ENCODE measurements around the gene DMRT2. TPM values are rescaled to one million over a fixed set of nuclear protein-coding genes. Genes with fewer than 3 reads are reported as not detected.

Gene DMRT2
- total RNA-seq, 1 experiment from 2014 or later, result not detected

GRCh38 chr9:1053282-1053621 is 3.1 kb downstream of the DMRT2 start:
- Histone ChIP-seq H2AK5ac (ENCODE audit: insufficient read length, low read length) (no peak overlapping the region), H2BK15ac (ENCODE audit: low read depth, low read length) (no peak overlapping the region), H3K79me2 (ENCODE audit: insufficient read depth, low read length) (no peaks in the 10 kb centered on the region), H2BK5ac (ENCODE audit: insufficient read length, low read length) (no peak overlapping the region), H3T11ph (ENCODE audit: low read length) (no peak overlapping the region), H3K14ac (ENCODE audit: insufficient read depth, low read length) (no peak overlapping the region), H3K56ac (ENCODE audit: insufficient read length, low read depth, low read length) (no peak overlapping the region), H4K5ac (ENCODE audit: insufficient read length, low read depth, low read length) (no peak overlapping the region), H3K27ac (ENCODE audit: insufficient read length, low read depth, low read length) (no peak overlapping the region), H3K9me3 (ENCODE audit: control insufficient read depth, low read depth, low read length) (no peaks in the 10 kb centered on the region), H4K91ac (ENCODE audit: insufficient read length, low read depth, low read length) (no peak overlapping the region), H3K9ac (ENCODE audit: extremely low read depth, insufficient read length, low read length) (no peak overlapping the region), H2BK12ac (ENCODE audit: insufficient read length, low read depth, low read length) (no peak overlapping the region), H4K20me1 (ENCODE audit: control insufficient read depth, insufficient read depth, insufficient read length) (no peaks in the 10 kb centered on the region), H2BK120ac (ENCODE audit: low read depth, low read length, poor library complexity, severe bottlenecking) (no peak overlapping the region), H4K8ac (replicated peaks; ENCODE audit: insufficient read length, low read depth, low read length) (no peak overlapping the region), H3K4me2 (ENCODE audit: insufficient read depth, insufficient read length, low read length) (no peak overlapping the region), H3K4ac (ENCODE audit: low read depth, low read length) (no peak overlapping the region), H3K23ac (ENCODE audit: insufficient read length, low read depth, low read length) (no peak overlapping the region), H3K4me1 (ENCODE audit: insufficient read depth, low read length) (no peaks in the 10 kb centered on the region), H3K79me1 (ENCODE audit: insufficient read depth, low read depth, low read length, poor library complexity, severe bottlenecking) (no peaks in the 10 kb centered on the region), H3K23me2 (ENCODE audit: insufficient read length, low read depth, low read length, poor library complexity, severe bottlenecking) (no peaks in the 10 kb centered on the region), H2AFZ (ENCODE audit: low read length) (no peak overlapping the region), H3K27me3 (ENCODE audit: insufficient read depth, low read length) (peaks cover 49% of the 10 kb centered on the region), H2BK20ac (ENCODE audit: low read depth, low read length, poor library complexity, severe bottlenecking) (no peak overlapping the region), H3K18ac (ENCODE audit: insufficient read length, low read depth, low read length) (no peak overlapping the region)
- WGBS (ENCODE audit: extremely low coverage, insufficient read length, low lambda C conversion rate), result no CpG with 5 or more reads among the region's 9 CpGs
- DNase-seq, result no peak
- no peak overlapping the region; a peak in 1 of 5 replicates for H3K4me3 Mint-ChIP-seq
- no peak overlapping the region for H3K27ac Mint-ChIP-seq
- peaks cover 93% of the 10 kb centered on the region for H3K27me3 Mint-ChIP-seq (ENCODE audit: low read depth)
- peaks cover 2 to 13% of the 10 kb centered on the region in 2 experiments; a peak in 4 of 5 replicates for H3K9me3 Mint-ChIP-seq
- H3K36me3 Mint-ChIP-seq (ENCODE audit: insufficient read depth in 1 of 3, low read depth in 3 of 3), result no peaks in the 10 kb centered on the region
- peaks cover 8 to 31% of the 10 kb centered on the region in 2 experiments for H3K4me1 Mint-ChIP-seq
- no peak for TF ChIP-seq CTCF (conservative IDR thresholded peaks at IDR 0.05)
